ENCODE measurements around the gene RAP1A.

RAP1A gene

DNA sequence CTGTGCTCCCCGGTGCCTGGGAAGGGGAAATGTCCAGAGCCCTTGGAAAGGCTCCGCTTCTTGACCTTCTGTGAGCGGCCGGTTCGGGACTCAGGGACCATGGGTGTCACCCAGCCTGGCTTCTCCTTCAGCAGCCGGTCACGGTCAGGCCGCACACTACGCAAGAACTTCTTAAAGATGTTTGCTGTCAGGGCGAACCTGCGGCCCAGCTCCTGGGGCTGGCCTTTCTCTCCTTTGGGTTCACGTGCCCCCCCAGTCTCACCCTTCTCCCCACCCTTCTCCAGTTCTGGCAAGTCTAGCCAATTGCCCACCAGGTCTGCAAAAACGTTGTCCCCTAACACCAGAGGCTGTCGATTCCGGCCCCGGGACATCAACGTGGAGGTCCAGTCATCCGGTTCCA is 107.5 kb downstream of the RAP1A start:
- DNase-seq (ENCODE audit: low read depth), result no peak
- no peak overlapping the region for H3K4me3 ChIP-seq (ENCODE audit: low read depth, low read length)
- TF ChIP-seq POLR2A (IDR thresholded peaks at IDR 0.05; ENCODE audit: extremely low read depth, insufficient read length) (no peak), MYC (IDR thresholded peaks at IDR 0.05; ENCODE audit: low read depth, low read length) (no peak), CTCF (IDR thresholded peaks at IDR 0.05; ENCODE audit: low read depth, low read length) (no peak), MAX (IDR thresholded peaks at IDR 0.05; ENCODE audit: low read depth, low read length) (no peak)

- no peak for DNase-seq (ENCODE audit: low read depth)
- no peak for TF ChIP-seq CTCF (IDR thresholded peaks at IDR 0.05; ENCODE audit: low read depth, low read length)
- TF ChIP-seq MYC (IDR thresholded peaks at IDR 0.05; ENCODE audit: low read depth, low read length), result no peak
- no peak for TF ChIP-seq MAX (IDR thresholded peaks at IDR 0.05; ENCODE audit: low read depth, low read length)
- no peak for TF ChIP-seq POLR2A (IDR thresholded peaks at IDR 0.05; ENCODE audit: extremely low read depth, insufficient read length)
- H3K4me3 ChIP-seq (ENCODE audit: low read depth, low read length), result no peak overlapping the region
Measured at GRCh38 chr1:111729271-111729921, 109.8 kb downstream of the RAP1A start.

DNA sequence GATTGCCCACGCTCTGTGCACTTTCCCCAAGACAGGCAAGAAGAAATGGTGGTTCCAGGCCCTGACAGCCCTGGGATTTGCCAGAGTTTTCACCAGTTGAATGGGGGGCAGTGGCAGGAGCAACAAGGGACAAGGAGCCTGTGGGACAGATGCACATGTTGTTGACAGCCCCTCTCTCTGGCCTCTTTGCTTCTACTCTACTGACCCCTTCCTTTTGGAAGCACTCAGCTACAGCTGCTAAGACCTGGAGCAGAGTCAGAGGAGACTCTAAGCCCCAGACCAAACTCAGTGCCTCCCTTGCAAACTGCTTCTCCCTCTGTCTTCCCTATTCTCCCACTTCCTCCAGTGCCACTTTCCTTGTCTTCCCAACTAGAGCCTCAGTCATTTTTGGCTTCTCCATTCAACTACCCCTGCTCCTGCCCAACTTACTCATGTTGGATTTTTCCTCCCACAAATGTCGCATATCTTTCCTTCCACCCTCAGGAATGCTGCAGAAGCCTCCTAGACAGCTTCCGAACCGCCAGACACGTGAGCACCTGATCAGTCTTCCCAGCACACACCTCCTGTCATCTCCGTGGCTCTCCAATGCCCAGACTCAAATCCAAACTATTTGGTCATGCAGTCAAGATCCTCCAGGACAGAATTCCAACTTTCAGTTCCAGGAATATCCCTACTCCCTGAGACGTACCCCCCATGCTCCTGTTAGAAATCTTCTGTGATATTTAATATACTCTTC is 110.5 kb downstream of the RAP1A start:
- DNase-seq (ENCODE audit: low read depth), result no peak
- no peak overlapping the region for H3K4me3 ChIP-seq (ENCODE audit: low read depth, low read length)
- TF ChIP-seq MYC (IDR thresholded peaks at IDR 0.05; ENCODE audit: low read depth, low read length) (no peak), POLR2A (IDR thresholded peaks at IDR 0.05; ENCODE audit: extremely low read depth, insufficient read length) (no peak), MAX (IDR thresholded peaks at IDR 0.05; ENCODE audit: low read depth, low read length) (no peak), CTCF (IDR thresholded peaks at IDR 0.05; ENCODE audit: low read depth, low read length) (no peak)

DNA sequence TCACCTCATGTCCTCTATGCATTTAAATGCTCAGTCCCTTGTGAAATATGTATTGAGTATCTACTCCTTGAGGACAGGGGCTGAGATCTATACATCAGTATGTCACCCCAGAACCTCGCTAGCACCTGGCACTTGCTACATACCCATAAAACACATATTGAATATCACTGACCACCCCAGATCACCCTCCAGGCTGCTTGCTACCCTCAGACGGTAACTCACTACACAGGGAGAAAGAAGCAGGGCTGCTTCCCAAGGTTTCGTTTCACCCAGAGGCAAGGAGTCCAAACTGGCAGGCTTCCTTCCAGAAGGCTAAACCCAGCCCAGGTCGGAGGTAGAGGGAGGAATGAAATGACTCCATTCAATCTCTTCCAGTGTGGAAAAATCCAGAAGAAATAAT is 111.1 kb downstream of the RAP1A start:
- H3K4me3 ChIP-seq (ENCODE audit: low read depth, low read length), result no peak overlapping the region
- no peak for DNase-seq (ENCODE audit: low read depth)
- no peak for TF ChIP-seq POLR2A (IDR thresholded peaks at IDR 0.05; ENCODE audit: extremely low read depth, insufficient read length)
- TF ChIP-seq MAX (IDR thresholded peaks at IDR 0.05; ENCODE audit: low read depth, low read length), result no peak
- TF ChIP-seq MYC (IDR thresholded peaks at IDR 0.05; ENCODE audit: low read depth, low read length), result no peak
- TF ChIP-seq CTCF (IDR thresholded peaks at IDR 0.05; ENCODE audit: low read depth, low read length), result no peak

DNA sequence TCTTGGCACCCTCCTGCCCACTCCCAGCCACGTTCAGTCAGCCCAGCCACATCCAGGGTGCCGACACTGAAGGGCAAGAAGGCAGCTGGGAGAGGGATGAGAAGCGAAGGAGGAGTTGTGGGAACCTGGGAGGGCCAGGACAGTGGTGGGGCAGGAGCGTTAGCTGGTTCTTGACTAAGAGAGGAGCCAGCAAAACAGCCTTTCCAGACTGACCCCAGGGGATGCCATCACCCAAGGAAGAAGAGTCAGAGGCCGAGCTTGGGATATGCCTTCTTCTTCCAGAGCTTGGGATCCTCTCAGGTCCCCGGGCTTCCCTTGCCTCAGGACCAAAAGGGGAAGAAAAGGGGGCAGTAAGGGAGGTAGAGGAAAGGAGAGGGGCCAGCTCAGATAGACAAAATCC is 112.4 kb downstream of the RAP1A start:
- no peak overlapping the region for H3K4me3 ChIP-seq (ENCODE audit: low read depth, low read length)
- DNase-seq (ENCODE audit: low read depth), result no peak
- no peak for TF ChIP-seq CTCF (IDR thresholded peaks at IDR 0.05; ENCODE audit: low read depth, low read length)
- TF ChIP-seq MAX (IDR thresholded peaks at IDR 0.05; ENCODE audit: low read depth, low read length), result no peak
- no peak for TF ChIP-seq POLR2A (IDR thresholded peaks at IDR 0.05; ENCODE audit: extremely low read depth, insufficient read length)
- no peak for TF ChIP-seq MYC (IDR thresholded peaks at IDR 0.05; ENCODE audit: low read depth, low read length)

Data from NB4 (cell line).